ENCODE results near the gene KCNMA1. TPM values are rescaled to one million over a fixed set of nuclear protein-coding genes. Genes with fewer than 3 reads are reported as not detected.
"Not testable (repeated sequence)": the region's sequence is repeated elsewhere in the genome, so short reads cannot be mapped to it uniquely, and the experiment has no call there.

KCNMA1 gene
- total RNA-seq, 1 experiment from 2014 or later: 1.8 TPM

DNA sequence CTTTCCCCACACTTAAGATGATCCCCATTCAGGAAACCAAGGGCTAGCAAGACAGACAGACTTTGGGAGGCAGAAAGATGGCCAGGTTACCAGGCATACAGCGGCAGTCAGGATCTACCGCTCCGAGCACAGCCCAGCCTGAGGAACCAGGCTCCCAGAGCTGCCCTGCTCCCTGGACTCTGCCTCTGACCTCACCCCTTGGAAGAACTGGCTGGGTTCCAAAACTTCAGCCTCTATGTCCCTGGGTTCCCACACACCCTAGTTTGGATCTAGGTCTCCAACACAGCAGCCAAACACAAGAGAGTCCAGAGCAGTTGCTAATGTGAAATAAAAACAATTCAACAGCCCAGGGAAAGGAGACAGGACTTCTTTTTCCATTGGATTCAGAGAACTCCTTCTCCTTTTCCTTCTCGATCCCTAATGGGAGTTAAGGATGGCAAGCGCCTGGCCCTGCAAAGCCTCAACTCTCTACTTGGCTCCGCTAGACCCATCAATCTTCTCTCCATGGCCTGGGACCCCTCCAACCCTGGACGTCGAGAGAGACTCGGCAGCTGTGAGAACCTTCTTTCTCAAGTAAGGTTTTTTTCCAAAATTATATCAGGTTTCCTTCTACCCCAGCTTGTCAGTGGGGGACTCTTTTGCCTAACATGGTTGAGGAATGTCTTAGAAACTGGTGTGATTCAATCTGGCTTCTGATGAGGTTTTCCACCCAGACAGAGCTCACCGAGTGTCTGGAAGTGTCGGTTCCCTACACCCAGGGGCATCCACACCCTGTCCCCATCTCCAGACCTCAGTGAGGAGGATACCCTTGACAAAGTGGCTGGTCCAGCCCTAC is 219.6 kb downstream of the KCNMA1 start:
- H3K27ac ChIP-seq: peak overlapping the region; percentile 97
- DNase-seq (ENCODE audit: low read depth in 1 of 2, low spot score in 2 of 2): no peak
- peaks cover 43% of the 10 kb centered on the region for H3K4me1 ChIP-seq (replicated peaks)
- no peaks in the 10 kb centered on the region for H3K9me3 ChIP-seq (replicated peaks)
- H3K4me3 ChIP-seq: no peak overlapping the region
- H3K36me3 ChIP-seq: no peaks in the 10 kb centered on the region
- no peaks in the 10 kb centered on the region for H3K27me3 ChIP-seq (replicated peaks)

DNA sequence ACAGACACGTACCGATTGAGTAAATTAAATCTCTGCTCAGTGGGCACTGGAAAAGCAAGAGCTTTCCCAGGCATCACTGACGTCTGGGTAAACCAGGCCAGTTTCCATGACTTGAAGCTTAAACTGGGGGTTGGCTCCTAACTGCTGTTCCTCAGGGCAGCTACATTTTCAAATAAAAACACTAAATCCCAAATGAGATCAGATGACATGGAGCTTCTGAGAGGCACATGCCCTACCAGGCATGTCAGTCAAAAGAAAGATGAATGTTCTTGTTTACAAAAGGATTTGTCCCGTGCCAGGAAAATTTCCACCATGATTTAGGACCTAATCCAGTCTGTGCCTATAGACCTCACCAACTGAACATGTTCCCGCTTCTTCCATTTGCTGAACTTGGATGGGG is 220.2 kb downstream of the KCNMA1 start:
- no peaks in the 10 kb centered on the region for H3K27me3 ChIP-seq (replicated peaks)
- no peak overlapping the region for H3K4me3 ChIP-seq
- no peaks in the 10 kb centered on the region for H3K9me3 ChIP-seq (replicated peaks)
- H3K4me1 ChIP-seq (replicated peaks): peaks cover 50% of the 10 kb centered on the region
- no peaks in the 10 kb centered on the region for H3K36me3 ChIP-seq
- DNase-seq (ENCODE audit: low read depth in 1 of 2, low spot score in 2 of 2): no peak
- H3K27ac ChIP-seq: peak overlapping the region; percentile 97

DNA sequence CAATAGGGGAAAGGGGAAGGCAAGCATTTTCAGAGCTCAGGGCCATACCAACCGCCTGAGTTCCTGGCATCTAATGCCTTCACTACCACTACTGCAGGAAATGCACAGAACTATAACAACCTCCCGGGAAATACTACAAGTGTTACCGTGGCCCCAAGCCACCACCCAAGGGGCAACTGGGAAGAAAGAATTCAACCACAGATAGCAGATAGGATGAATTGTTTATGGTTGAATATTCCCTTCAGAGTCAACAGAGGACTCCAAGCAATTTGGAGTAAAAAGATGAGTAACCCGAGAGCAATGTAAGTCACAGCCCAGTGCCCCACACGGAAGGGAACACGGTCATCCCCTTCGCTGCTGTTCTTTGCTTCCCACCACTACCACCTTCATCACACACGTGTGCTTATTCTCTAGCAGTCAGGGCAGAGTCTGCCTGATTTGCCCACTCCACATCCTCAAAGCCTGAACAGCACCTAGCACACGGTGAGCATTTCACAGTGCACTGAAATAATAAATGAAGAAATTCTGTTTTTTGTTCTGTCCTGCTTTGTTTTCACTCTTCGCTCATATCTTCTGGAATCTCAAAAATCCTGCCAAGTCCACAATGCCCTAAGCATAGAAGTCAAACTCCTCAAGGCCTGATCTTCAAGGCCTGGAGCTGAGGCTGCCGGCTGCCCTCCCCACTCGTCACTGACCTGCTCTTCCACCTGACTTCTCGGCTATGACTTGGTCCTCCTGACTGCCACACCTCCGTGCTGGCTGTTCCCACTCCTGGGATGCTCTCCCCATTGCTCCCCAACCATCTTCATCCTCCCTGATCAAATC is 221.1 kb downstream of the KCNMA1 start:
- Histone ChIP-seq H3K4me3 (no peak overlapping the region), H3K27me3 (replicated peaks) (no peaks in the 10 kb centered on the region), H3K36me3 (no peaks in the 10 kb centered on the region), H3K4me1 (replicated peaks) (peaks cover 51% of the 10 kb centered on the region), H3K9me3 (replicated peaks) (no peaks in the 10 kb centered on the region), H3K27ac (peak overlapping the region; percentile 97)
- DNase-seq (ENCODE audit: low read depth in 1 of 2, low spot score in 2 of 2): peak; percentile 90 to 97

DNA sequence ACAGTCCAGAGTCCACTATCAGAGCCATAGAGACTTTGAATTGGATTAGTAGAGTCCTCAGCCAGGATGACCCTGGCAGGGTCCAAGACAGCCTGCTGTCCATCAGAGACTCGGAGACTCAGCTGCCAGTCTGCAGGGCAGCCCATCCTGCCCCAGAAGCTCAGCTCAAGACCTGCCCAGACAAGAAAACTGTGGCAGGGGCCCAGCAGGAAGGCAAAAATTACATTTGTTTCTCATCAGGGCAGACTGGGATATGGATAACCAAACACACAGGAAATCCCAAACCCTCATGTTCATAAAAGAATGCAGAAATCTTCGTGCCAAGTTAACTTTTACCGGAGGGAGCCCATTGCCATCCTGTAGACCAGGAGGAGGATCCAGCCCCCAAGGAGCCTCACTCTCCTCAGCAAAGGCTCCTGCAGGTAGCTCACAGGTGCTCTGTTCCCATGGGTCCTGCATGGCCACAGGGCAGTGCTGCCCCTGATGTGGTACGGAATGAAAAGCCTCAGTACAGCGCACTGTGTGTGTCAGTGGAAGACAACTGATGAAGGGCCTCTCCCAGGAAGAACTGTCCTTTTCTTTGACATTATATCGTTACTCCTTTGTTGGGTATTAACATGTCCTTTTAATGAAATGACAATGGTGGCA is 222.2 kb downstream of the KCNMA1 start:
- H3K27ac ChIP-seq: peak overlapping the region; percentile 97
- H3K36me3 ChIP-seq: no peaks in the 10 kb centered on the region
- no peaks in the 10 kb centered on the region for H3K27me3 ChIP-seq (replicated peaks)
- no peak overlapping the region for H3K4me3 ChIP-seq
- H3K4me1 ChIP-seq (replicated peaks): peaks cover 57% of the 10 kb centered on the region
- peak in 1 of 2 experiments; percentile 40 for DNase-seq (ENCODE audit: low read depth in 1 of 2, low spot score in 2 of 2)
- H3K9me3 ChIP-seq (replicated peaks): no peaks in the 10 kb centered on the region

DNA sequence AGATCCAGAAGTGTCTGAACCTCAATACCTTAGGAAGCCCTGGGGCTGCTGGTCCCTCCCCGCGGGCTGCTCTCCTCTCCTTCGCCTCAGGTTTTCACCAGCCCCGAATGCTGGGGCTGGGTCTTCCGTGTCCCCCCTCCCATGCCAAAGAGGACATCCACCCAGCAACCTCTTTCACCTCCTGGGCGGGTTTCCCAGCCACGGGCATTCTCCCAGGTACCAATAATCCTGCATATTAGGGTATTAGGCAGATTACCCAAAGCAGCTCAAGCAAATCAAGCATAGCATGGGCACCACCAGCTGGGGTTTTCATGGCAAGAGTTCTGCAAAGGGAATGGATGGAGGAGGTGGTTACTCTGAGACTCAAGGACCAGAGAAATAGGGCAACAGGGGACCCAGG is 224.4 kb downstream of the KCNMA1 start:
- H3K4me3 ChIP-seq: no peak overlapping the region
- H3K36me3 ChIP-seq: no peaks in the 10 kb centered on the region
- DNase-seq (ENCODE audit: low read depth in 1 of 2, low spot score in 2 of 2): no peak
- peaks cover 76% of the 10 kb centered on the region for H3K4me1 ChIP-seq (replicated peaks)
- H3K27me3 ChIP-seq (replicated peaks): no peaks in the 10 kb centered on the region
- peak overlapping the region; percentile 20; the same call in 1 of the 2 replicates for H3K27ac ChIP-seq
- no peaks in the 10 kb centered on the region for H3K9me3 ChIP-seq (replicated peaks)

DNA sequence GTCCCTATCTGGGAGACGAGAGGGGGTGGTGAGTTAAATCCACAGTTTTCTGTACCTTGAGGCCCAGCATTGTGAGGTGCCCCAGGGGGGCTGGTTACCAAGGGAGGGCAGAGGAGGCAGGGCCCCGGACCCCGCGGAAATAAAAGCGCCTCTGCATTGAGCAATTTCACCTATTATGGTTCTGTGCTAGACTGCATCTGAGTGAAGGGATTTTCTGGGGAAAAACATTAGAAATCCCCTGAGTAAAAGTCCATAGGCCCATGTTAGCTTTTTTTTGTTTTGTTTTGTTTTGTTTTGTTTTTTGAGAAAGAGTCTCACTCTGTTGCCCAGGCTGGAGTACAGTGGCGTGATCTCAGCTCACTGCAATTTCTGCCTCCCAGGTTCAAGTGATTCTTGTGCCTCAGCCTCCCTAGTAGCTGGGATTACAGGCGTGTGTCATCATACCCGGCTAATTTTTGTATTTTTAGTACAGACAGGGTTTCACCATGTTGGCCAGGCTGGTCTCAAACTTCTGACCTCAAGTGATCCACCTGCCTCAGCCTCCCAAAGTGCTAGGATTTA is 225.0 kb downstream of the KCNMA1 start:
- Histone ChIP-seq H3K27ac (peak overlapping the region; percentile 20; the same call in 1 of the 2 replicates), H3K4me1 (replicated peaks) (peaks cover 77% of the 10 kb centered on the region)
- not testable (repeated sequence) for H3K36me3 ChIP-seq; H3K9me3 ChIP-seq (replicated peaks); H3K4me3 ChIP-seq; DNase-seq (ENCODE audit: low read depth in 1 of 2, low spot score in 2 of 2); H3K27me3 ChIP-seq (replicated peaks)

DNA sequence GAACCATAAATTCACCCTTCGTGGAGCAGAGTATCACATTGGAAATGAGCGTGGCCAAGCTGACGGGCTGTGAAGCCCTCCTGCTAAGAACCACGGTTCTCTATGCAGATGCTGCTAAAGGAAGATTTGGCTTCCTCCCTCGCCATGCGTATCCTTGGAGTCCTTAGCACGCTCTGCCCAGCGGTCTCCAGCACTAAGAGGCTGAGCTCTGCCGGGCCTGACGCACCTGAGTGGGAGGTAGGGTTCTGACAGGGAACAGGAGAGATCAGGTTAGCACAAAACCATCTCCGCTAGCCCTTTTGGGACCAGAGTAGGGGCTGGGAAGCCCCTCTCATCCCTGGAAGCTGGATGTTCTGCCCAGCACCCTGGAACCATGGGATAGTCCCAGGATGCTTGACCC is 225.8 kb downstream of the KCNMA1 start:
- H3K27me3 ChIP-seq (replicated peaks): no peaks in the 10 kb centered on the region
- peaks cover 77% of the 10 kb centered on the region for H3K4me1 ChIP-seq (replicated peaks)
- no peak overlapping the region for H3K27ac ChIP-seq
- no peak overlapping the region for H3K4me3 ChIP-seq
- DNase-seq (ENCODE audit: low read depth in 1 of 2, low spot score in 2 of 2): no peak
- H3K36me3 ChIP-seq: no peaks in the 10 kb centered on the region
- no peaks in the 10 kb centered on the region for H3K9me3 ChIP-seq (replicated peaks)

DNA sequence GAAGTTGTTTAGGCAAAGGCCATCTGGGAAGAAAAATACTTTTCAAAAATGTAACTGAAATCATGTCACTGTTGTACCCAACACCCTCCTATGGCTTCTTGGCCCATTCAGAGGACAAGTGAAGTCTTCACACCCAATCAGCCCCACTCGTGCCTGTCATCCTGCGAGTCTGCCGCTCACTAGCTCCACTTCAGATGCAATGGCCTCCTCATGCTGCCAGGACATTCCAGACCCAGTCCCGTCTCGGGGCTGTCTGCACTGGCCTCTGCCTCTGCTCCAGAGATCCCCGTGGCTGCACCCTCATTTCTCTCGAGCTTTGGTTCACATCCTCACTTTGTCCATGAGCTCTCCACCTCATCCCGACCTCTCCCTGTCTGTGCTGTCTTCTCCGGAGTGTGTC is 227.1 kb downstream of the KCNMA1 start:
- H3K4me1 ChIP-seq (replicated peaks): peaks cover 78% of the 10 kb centered on the region
- no peak for DNase-seq (ENCODE audit: low read depth in 1 of 2, low spot score in 2 of 2)
- H3K9me3 ChIP-seq (replicated peaks): no peaks in the 10 kb centered on the region
- H3K27ac ChIP-seq: no peak overlapping the region; the same call in 1 of the 2 replicates
- no peaks in the 10 kb centered on the region for H3K27me3 ChIP-seq (replicated peaks)
- H3K36me3 ChIP-seq: no peaks in the 10 kb centered on the region
- H3K4me3 ChIP-seq: no peak overlapping the region

DNA sequence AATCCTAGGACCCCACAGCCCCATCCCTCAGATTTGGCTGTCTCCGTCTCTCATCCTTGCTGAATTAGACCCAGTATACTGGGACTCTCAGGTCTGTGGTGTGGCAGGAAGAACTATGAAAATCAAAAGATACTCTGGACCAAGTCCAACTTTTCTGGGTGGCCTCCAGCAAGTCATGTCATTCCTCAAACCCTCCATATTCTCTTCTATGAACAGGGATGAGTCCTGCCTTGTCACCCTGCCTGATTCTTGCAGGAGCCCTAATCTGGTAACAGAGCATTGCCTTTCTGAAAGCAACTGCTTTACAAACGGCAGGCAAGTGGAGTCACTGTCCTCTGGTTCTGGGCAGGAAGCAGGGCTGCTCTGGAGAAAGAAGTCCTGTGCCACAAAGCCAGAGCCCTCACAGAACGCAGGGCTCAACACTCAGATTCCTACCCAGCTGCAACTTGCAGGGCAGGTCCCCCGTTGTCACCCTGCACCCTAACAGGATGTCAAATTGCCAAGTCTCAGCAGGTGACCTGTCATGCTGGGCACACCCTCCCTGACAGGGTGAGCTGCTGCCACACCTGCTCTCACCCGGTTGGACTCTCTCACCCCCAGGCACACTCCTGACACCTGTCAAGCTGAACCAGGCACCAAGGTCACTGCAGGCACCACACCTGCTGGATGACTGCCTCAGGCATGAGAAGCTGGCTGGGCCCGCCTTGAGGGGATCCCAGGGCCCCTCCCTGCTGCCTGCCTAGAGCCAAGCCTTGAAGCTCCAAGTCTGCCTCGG is 227.7 kb downstream of the KCNMA1 start:
- H3K4me3 ChIP-seq: no peak overlapping the region
- DNase-seq (ENCODE audit: low read depth in 1 of 2, low spot score in 2 of 2): peak; percentile 55 to 57

DNA sequence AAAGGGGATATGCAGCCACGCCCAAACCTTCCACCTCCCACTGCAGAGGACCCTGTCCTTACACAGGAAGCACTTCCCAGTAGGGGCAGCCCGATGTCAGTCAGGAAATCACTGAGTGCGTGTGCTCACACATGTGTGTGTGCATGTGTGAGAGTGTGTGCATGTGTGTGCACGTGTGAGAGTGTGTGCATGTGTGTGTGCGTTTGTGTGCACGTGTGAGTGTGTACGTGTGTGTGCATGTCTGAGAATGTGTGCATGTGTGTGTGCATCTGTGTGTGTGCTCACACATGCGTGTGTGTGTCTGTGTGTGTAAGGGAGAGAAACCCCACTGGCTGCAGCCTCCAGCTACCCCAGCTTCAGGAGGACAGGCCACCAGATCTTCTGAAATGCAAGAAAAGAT is 229.3 kb downstream of the KCNMA1 start:
- H3K9me3 ChIP-seq (replicated peaks): no peaks in the 10 kb centered on the region
- no peak for DNase-seq (ENCODE audit: low read depth in 1 of 2, low spot score in 2 of 2)
- no peak overlapping the region for H3K27ac ChIP-seq
- H3K4me1 ChIP-seq (replicated peaks): peaks cover 69% of the 10 kb centered on the region
- H3K4me3 ChIP-seq: no peak overlapping the region
- H3K27me3 ChIP-seq (replicated peaks): no peaks in the 10 kb centered on the region
- no peaks in the 10 kb centered on the region for H3K36me3 ChIP-seq

More for the DNA sequence above, 227.7 kb downstream of the KCNMA1 start:
- Histone ChIP-seq H3K27me3 (replicated peaks) (no peaks in the 10 kb centered on the region), H3K27ac (peak overlapping the region; percentile 36; the same call in 1 of the 2 replicates), H3K36me3 (no peaks in the 10 kb centered on the region), H3K9me3 (replicated peaks) (no peaks in the 10 kb centered on the region), H3K4me1 (replicated peaks) (peaks cover 77% of the 10 kb centered on the region)

DNA sequence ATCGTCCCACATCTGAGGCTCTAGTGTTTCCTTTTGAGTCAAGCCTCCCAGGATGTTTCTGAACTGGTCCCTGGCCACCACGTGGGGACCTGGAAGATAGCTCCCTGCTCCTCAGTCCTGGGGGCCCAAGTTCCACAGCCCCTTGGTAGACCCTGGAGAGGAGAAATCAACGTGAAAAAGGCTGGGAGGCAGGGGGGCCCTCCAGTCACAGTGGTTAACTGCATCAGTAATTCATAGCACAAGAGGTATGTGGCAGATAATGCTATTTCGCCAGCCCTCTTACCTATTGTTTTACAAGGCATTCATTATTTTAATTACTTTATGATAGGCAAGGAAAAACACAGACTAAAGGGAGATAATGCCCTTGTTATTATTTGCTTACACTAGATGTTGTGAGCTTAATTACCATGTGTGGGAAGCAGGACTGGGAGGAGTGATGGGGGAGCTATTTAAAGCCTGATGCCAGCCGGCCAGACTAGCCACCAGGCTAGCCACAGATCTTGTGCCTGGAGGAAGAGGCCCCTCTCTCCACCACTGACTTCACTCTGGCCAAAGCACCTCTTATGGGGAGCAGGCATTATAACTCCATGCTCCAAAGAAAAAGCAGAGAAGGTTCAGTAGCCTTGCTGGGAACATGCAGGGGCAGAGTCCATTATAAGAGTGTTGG is 230.7 kb downstream of the KCNMA1 start:
- Histone ChIP-seq H3K4me3 (no peak overlapping the region), H3K36me3 (no peaks in the 10 kb centered on the region), H3K27me3 (replicated peaks) (no peaks in the 10 kb centered on the region), H3K27ac (no peak overlapping the region), H3K4me1 (replicated peaks) (peaks cover 59% of the 10 kb centered on the region), H3K9me3 (replicated peaks) (no peaks in the 10 kb centered on the region)
- no peak for DNase-seq (ENCODE audit: low read depth in 1 of 2, low spot score in 2 of 2)

DNA sequence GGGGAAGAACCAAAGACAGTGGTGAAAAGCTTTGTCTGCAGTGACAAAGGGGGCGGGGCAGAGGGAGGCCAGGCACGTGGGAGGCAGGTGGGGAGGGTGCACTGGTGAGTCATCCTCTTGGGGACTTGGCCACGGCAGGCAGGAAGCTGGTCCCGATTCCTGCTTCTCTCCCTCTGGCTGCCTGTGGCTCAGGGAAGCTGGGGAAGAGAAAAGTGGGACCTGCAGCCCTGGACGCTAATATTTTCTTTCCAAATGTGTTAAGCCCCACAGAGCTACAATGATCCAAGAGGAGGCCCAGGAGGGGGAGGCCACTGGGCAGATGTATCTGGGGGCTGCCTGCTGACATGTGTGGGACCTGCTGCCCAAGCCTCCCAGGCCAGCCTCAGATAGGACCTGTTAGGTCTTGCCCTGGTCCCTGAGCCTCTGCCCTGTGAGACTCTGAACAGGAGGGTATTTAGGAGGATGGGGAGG is 231.8 kb downstream of the KCNMA1 start:
- H3K9me3 ChIP-seq (replicated peaks): no peaks in the 10 kb centered on the region
- H3K27ac ChIP-seq: peak overlapping the region; percentile 10; the same call in 1 of the 2 replicates
- no peaks in the 10 kb centered on the region for H3K27me3 ChIP-seq (replicated peaks)
- DNase-seq (ENCODE audit: low read depth in 1 of 2, low spot score in 2 of 2): peak; percentile 57 to 90
- no peak overlapping the region for H3K4me3 ChIP-seq
- peaks cover 57% of the 10 kb centered on the region for H3K4me1 ChIP-seq (replicated peaks)
- no peaks in the 10 kb centered on the region for H3K36me3 ChIP-seq

All from SJSA1 (cell line).